Stimulated activated CD4-positive, alpha-beta T cell treated with anti-CD3 and anti-CD28 coated beads, TNF-alpha, amount 100 ng/mL, for 48 hours (primary cell): ENCODE data around the gene ZNF469.
"Not testable (repeated sequence)": the region's sequence is repeated elsewhere in the genome, so short reads cannot be mapped to it uniquely, and the experiment has no call there.

Experiments used
- DNase-seq, 3 donors: peaks; one replicate each; pipeline ENCODE4 v3.0.0-alpha.2; 2020; ENCODE audit warnings: low read depth in 3 of 3

ZNF469 gene

DNA sequence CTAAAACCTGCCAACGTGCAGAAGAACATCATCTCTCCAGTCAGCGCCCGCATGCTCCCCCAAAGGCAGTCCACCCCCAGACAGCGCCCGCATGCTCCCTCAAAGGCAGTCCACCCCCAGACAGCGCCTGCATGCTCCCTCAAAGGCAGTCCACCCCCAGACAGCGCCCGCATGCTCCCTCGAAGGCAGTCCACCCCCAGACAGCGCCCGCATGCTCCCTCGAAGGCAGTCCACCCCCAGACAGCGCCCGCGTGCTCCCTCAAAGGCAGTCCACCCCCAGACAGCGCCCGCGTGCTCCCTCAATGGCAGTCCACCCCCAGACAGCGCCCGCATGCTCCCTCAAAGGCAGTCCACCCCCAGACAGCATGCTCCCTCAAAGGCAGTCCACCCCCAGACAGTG, 22.4 kb upstream of the ZNF469 start:
- not testable (repeated sequence) for DNase-seq

DNA sequence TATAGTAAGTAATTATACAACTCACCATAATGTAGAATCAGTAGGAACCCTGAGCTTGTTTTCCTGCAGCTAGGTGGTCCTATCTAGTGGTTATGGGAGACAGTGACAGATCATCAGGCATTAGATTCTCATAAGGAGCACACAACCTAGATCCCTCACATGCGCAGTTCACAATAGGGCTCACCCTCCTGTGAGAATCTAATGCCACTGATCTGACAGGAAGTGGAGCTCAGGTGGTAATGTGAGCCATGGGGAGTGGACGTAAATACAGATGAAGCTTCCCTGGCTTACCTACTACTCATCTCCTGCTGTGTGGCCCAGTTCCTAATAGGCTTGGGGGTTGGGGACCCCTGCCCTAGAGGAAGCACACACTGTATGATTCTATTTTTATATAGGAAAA, 21.8 kb upstream of the ZNF469 start:
- no peak for DNase-seq

DNA sequence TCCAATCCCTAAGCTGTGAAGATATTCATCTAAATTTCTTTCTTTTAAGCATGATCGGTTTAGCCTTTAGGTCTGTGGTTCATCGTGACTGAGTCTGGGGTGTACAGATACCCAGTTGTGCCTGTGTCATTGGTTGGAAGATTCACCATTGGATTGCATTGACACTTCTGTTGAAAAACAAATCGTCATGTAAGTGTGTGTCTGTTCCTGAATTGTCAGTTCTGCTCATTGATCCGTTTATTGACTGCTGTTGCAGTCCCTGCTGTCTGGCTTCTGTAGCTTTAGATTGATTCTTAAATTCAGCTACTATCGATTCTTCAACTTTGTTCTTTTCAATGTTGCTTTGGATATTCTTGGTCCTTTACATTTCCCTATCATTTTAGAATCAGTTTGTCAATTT, 21.0 kb upstream of the ZNF469 start:
- DNase-seq = no peak

DNA sequence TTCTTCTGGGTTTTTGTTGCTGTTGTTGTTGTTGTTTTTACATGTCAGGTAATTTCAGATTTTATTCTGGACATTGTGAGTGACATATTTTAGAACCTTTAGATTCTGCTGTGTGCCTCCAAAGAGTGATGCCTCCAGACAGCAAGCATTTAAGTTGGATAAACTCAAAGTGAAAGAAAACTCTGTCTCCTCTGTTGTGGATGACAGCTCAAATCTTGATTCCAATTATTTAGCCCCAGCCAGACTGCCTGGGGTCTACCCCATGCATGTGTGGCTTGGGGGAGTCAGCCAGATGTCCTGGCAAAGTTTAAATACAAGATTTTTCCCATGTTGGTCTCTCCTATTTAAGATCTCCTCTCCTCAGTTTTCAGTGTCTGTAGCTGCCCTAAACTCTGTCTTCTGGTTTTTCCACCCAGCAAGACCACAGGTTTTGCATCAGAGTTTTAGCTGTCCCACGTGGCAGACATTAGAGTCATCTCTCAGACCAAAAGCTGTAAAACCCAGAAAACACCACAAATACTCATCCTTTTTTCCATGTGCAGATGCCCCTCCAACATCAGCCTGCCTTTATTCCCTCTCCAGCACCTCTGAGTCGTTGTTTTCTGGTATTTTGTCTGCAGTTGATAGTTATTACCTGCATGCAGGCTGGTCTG, 19.4 kb upstream of the ZNF469 start:
- DNase-seq = no peak

DNA sequence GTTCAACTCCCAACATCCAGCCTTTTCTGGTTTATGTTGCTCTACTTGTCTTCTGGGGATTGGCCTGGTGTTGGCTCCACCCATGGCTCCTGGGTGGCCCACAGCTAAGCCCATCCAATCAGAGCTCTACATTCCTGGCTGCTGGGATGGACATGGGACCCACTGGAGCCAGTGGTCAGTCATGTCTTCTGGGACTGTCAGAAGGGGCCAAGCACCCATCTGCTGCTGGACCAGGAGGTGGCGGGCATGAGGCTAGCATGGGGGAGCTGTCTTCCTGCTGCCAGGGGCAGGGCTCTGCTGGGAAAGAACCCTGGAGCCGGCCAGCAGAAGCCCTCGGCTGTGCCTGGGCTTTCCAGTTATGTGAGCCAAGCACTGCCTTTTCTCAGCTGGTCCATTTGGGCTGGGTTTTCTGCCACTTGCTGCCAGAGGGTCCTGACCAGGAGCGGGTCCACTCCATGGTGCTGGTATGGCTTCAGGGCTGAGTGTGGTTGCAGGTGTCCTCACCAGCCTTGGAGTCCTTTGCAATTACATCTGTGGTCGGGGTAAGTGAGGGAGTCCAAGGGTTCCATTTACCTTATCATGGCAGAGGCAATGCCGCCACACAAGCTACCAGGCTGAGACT, 17.4 kb upstream of the ZNF469 start:
- DNase-seq = no peak

DNA sequence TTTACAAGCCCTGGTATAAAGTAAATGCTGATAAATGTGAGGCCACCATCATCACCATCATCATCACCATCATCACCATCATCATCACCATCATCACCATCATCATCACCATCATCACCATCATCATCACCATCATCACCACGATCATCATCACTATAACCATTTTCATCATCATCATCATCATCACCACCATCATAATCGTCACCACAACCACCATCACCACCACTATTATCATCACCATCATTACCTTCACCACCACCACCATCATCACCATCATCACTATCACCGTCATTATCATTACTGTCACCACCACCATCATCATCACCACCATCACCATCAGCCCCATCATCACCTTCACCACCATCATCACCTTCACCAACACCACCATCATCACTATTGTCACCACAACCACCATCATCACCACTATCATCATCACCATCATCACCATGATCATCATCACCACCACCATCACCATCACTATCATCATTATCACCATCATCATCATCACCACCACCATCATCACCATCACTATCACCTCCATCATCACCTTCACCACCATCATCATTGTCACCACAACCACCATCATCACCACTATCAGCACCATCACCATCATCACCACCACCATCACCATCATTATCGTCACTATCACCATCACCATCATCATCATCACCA, 16.6 kb upstream of the ZNF469 start:
- no peak for DNase-seq

DNA sequence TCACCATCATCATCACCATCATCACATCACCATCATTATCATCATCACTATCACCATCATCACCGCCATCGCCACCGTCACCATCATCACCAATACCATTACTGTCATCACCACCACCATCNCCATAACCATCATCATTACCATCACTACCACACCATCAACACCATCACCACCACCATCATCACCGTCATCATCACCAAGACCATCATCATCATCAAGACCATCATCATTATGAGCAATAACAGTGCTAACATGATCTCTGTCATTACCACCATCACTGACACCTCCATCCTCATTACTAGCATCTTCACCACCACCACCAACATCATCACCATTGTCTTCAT, 16.1 kb upstream of the ZNF469 start:
- no peak for DNase-seq

DNA sequence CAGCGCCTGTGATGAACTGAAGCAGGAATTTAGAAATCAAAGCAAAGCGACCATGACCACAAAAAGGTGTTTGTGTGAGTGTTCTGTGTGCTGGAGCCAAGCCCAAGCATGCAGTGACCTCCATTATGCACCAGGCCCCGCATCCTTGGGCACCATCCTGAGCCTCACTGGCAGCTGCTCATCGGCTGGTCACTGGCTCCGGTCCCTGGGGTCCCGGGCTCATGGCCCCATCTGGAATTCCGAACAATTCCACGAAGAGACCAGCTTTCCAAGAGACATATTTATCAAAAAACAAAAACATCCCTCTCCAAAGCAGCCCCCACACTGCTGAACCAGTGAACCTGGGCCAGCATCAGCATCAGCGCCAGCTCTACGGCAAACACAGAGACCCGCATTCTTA, 15.2 kb upstream of the ZNF469 start:
- no peak for DNase-seq

DNA sequence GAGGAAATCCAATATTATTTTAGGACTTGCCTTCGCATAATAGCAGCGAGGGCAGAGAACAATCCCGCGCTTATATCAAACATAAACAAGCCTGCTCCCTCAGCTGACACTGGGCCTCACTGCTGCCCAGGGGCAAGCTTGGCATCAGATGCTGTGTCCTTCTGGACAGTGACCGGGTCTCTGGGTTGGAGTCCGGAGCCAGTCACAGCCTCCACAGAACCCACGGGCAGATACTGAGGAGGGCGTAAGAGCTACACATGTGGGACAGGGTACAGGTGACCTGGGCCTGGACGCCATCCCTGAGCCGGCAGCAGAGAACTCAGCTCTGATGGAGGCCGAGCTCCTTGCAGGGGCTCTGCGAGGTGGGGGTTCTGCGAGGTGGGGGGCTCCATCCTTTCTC, 14.7 kb upstream of the ZNF469 start:
- DNase-seq = no peak

DNA sequence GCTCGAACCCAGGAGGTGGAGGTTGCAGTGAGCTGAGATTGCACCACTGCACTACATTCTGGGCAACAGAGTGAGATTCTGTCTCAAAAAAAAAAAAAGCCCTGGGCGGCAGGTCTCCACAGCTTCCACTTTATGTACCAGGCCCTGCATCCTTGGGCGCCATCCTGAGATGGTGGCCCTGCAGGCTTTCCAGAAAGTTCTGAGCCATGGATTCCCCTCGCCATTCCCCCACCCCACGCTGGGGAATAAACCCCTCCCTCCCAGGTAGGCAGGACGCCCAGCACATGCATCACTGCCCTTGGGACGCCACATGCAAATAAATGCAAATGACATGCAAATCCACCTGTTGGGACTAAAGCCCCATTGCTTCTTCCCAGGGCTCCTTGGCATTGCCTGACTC, 13.8 kb upstream of the ZNF469 start:
- no peak for DNase-seq

DNA sequence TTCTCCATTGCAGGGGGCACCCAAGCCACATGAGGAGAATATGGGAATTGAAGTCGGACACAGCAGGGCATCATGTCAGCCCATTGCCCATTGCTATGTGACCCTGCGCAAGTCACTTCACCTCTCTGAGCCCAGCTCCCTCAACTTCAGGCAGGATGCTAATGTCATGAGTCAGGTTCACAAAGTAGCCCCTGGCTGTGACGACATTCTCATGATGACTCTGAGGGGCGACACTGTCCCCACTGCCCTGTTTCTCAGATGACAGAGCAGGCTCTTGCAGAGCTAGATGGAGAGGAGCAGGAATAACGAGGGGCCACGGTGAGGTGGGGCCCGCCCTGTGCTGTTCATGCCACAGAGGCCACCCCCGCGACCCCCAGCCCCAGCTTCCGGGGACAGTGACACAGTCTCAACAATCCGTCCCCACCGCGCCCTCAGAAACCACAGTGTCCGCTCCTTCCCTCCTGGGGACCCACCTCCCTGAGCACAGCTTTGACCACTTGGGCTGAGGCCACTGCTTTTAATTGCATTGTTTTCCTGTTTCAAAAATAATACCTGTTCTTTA, 13.2 kb upstream of the ZNF469 start:
- no peak for DNase-seq

DNA sequence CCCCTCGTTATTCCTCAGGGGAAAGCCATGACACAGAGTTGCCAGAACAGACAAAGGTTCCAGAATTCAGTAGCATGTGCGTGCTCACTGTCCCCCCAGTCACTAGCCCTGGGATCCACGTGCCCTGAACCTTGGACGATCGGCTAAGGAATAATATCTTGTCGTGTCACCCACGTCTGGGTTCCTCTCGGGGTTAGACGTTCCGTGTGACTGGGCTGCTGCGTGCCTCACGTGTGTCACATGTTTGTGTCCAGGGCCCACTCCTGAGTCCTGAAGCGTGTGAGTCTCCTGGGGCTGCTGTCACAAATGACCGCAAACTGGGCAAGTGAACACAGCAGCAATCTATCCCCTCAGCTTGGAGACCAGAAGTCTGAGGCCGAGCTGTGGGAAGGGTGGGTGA, 12.4 kb upstream of the ZNF469 start:
- DNase-seq = no peak

DNA sequence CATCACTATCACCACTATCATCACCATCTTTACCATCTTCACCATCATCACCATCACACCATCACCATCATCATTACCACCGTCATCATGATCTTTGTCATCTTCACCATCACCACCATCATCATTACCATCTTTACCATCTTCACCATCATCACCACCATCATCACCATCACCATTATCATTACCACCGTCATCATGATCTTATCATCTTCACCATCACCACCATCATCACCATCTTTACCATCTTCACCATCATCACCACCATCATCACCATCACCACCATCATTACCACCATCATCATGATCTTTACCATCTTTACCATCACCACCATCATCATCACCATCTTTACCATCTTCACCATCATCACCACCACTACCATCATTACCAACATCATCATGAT, 10.2 kb upstream of the ZNF469 start:
- no peak for DNase-seq

DNA sequence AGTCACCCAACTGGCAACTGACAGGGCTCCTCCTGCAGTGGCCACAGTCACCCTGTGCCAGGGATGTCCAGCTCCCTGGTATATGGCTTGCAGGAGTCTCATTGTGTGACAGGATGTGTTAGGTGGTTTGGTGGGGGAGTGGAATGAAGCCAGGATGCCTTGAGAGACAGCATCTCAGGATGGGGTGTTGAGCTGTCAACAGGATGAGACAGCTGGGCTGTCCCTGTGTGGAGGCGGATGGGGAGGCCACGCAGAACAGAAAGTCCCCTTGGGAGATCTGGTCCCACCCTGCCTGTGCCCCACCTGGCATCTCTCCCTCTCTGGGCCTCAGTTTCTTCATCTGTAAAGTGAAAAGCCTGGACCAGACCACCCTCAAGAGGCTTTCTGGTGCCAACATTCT, 9.5 kb upstream of the ZNF469 start:
- no peak for DNase-seq

DNA sequence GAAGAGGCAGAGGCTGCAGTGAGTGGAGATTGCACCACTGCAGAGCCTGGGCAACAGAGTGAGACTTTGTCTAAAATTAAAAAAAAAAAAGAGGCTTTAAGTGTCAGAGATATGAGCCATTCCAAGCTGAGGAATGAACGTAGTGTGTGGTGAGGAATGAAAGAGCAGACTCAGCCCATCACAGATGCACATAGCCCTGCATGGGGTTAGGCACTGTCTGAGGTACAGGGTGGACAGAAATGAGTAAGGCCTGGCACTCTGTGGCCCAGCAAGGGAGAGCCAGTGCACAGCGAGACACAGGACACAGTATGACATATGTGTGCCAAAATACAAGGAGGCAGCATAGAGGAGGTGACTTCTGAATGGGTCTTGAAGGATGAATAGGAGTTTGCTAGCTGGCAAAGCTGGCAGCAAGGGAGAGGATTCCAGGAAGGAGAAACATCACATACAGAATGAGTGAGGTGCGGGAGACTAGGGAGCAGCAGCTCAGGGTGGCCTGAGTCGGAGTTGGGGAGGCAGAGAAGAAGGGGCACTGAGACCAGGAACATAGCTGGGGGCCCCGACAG, 8.7 kb upstream of the ZNF469 start:
- DNase-seq = no peak

DNA sequence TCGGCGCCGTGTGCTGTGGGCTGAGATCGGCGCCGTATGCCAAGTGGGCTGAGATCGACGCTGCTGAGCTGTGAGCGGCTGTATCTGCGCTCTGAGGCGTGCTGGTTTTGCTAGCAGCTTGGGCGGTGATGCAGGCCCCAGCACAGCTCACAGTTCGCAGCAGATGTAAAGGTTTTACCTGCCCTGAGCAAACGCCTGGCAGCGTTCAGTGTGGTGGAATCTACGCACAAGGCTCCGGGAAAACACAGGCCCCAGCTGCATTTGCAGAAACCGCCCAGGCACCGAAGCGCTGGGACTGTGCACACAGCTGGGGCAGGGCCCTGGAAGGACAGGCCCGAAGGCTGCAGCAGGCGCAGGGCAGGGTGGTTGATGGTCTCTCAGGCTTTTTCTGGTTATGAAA, 8.0 kb upstream of the ZNF469 start:
- no peak for DNase-seq

DNA sequence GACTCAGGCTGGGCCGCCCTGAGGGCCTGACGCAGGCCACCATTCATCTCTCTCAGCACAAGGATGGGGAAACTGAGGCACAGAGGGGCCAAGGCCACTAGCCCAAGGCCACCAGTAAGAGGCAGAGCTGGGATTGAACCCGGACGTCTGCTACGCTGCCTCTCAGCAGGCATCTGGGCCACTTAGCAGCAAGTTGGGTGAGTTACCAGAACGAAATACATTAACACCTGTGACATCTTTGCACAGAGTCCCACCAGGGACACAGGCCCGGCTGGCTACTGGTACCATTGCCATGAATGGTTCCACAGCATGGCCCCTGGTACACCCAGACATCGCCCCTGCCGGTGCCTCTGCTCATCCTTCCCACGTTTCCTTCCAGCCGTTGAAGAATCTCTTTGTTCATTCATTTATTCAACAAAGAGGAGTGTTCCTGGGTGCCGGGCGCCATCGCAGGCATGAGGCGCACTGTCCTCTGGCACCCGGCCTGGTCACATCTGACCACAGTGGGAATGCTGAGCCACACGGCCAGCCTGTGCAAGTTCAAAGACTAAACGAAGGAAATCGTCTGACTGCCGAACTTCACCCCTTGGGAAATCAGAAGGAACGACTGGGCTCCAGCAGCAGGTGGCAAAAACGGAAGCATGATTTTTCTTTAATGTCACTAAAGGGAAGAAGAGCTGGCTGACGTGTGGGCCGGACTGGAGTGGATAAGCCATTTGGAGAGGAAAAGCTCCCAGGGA, 7.4 kb upstream of the ZNF469 start:
- DNase-seq = no peak

DNA sequence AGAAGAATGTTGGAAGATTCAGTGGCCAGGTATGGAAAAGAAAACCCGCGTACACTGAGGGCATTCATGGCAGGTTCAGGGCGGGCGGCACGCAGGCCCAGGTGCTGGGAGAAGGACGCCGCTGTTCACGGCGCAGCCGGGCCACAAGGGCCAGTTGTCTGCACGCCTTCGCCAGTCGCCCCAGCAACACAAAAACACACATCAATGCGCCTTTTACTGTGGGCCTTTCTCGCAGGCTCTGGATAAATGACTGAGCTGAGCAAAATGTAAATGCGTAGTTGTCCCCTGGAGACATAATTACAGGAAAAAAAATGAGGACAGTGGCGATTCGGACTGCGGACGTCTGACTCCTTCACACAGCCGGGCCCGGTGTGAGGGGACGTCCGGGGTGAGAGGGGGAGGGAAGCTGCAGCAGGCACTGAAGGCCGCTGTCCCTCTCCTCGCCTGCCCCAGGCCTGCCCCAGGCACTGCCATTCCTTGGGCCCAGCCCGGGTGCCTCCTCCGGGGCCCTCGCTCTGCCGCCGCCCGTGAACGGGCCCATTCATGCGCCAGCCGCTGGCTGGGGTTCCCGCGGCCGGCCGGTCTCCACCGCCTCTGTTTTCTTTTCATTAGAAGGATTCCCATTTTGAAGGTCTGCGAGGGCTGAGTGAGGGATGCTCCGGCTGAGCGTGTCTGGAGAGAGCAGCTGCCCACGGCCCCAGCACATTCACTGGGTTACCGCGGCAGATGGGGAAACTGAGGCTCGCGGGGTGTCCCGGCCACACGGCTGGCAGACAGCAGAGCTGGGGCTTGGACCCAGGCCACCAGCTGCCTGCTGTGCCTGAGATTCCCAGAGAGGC, 6.5 kb upstream of the ZNF469 start:
- DNase-seq = no peak

DNA sequence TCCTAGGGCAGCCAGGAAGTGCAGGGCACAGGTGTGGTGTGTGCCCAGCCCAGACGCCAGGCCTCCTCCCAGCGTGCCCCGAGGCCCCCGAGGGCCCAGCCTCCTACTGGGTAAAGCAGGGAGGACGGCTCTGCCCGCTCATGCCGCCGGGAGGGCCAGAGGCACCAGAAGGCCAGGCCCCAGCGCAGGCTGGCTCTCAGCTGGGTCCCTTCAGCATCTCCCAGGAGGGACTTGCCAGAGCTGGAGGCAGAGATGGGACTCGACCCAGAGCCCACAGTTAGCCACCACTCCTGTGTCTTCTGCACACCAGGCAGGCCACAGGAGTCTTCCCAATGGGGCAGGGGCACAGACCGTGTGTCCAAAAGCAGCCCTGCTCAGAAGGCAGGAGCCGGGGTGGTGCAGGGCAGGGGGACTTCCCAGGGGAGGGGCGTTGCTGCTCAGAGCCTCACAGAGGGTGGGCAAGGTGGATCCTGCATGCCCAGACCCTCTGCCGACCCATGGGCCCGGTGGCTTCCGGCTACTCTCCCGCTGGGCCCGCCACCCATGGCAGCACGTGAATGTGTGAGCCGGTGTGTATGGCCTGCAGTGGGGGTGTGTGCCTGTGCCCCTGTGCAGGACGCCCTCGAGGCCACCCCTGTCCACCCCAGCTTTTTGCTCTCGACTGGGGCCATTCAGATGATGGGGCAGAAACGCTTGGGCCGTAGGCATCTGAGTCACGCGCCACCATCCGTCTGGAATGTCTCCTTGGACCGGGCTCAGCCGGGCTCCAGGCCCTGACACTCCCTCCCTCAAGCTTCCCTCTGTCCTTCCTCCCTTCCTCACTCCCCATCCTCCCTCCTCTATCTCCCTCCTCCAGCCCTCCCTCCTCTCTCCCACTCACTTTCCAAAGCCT, 5.7 kb upstream of the ZNF469 start:
- no peak for DNase-seq

DNA sequence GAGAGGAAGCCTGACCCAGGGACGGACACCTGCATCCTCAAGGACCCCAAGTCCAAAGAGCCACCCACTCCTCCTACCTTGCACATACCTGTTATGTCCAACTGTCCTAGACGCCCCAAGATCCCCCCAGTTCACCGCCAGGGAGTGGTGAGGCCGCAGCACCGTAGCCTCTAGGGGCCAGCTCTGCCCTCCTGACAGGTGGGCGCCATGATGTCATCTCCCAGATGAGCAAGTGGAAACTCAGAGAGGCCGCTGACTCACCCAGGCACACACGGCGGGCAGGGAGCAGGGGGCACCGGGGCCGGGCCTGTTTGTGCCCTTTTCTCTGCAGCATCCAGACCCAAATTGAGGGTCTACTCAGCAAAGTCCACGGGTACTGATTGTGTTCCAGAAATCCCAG, 4.8 kb upstream of the ZNF469 start:
- DNase-seq = no peak
